ENCODE data around the gene SMARCA4.
A peak's percentile ranks its signal among the peaks of the same experiment; 100 is the strongest.

DNA sequence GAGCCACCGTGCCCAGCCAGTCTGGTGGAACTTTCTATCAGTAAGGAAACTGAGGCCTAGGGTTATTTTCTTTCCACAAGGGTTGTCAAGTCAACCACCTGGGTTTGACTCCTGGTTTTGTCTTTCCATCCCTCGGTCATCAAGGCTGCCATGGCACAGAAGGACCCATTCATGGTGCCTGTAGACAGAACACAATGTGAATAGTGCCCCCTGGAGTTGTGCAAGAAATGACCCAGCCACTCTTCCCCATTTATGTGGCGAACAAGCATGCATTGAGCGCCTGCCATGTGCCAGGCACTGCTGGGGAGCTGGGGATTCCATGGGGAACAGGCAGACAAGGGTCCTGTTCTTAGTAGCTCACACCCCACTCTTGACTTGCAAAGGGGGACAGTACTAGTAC lies 4.1 kb downstream of the SMARCA4 start:
- TF ChIP-seq, protein P1, sequence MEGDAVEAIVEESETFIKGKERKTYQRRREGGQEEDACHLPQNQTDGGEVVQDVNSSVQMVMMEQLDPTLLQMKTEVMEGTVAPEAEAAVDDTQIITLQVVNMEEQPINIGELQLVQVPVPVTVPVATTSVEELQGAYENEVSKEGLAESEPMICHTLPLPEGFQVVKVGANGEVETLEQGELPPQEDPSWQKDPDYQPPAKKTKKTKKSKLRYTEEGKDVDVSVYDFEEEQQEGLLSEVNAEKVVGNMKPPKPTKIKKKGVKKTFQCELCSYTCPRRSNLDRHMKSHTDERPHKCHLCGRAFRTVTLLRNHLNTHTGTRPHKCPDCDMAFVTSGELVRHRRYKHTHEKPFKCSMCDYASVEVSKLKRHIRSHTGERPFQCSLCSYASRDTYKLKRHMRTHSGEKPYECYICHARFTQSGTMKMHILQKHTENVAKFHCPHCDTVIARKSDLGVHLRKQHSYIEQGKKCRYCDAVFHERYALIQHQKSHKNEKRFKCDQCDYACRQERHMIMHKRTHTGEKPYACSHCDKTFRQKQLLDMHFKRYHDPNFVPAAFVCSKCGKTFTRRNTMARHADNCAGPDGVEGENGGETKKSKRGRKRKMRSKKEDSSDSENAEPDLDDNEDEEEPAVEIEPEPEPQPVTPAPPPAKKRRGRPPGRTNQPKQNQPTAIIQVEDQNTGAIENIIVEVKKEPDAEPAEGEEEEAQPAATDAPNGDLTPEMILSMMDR (conservative IDR thresholded peaks at IDR 0.05; ENCODE audit: low read depth in 2 of 2): peak; percentile 33 to 49
- TF ChIP-seq POLR2AphosphoS5 (IDR thresholded peaks at IDR 0.05; ENCODE audit: low read depth) (no peak), EZH2 (IDR thresholded peaks at IDR 0.05; ENCODE audit: low read depth, unreplicated experiment) (no peak), NANOG (IDR thresholded peaks at IDR 0.05; ENCODE audit: borderline replicate concordance) (no peak), CREB1 (CRISPR knock-in tag; IDR thresholded peaks at IDR 0.05; ENCODE audit: low read depth) (no peak), EZH2phosphoT487 (IDR thresholded peaks at IDR 0.05; ENCODE audit: unreplicated experiment) (no peak), ZNF114 (CRISPR knock-in tag; IDR thresholded peaks at IDR 0.05) (no peak), ZNF331 (CRISPR knock-in tag; IDR thresholded peaks at IDR 0.05; ENCODE audit: low read depth) (no peak), STAT1 (IDR thresholded peaks at IDR 0.05; ENCODE audit: unreplicated experiment) (no peak)
- TF ChIP-seq, protein P2, sequence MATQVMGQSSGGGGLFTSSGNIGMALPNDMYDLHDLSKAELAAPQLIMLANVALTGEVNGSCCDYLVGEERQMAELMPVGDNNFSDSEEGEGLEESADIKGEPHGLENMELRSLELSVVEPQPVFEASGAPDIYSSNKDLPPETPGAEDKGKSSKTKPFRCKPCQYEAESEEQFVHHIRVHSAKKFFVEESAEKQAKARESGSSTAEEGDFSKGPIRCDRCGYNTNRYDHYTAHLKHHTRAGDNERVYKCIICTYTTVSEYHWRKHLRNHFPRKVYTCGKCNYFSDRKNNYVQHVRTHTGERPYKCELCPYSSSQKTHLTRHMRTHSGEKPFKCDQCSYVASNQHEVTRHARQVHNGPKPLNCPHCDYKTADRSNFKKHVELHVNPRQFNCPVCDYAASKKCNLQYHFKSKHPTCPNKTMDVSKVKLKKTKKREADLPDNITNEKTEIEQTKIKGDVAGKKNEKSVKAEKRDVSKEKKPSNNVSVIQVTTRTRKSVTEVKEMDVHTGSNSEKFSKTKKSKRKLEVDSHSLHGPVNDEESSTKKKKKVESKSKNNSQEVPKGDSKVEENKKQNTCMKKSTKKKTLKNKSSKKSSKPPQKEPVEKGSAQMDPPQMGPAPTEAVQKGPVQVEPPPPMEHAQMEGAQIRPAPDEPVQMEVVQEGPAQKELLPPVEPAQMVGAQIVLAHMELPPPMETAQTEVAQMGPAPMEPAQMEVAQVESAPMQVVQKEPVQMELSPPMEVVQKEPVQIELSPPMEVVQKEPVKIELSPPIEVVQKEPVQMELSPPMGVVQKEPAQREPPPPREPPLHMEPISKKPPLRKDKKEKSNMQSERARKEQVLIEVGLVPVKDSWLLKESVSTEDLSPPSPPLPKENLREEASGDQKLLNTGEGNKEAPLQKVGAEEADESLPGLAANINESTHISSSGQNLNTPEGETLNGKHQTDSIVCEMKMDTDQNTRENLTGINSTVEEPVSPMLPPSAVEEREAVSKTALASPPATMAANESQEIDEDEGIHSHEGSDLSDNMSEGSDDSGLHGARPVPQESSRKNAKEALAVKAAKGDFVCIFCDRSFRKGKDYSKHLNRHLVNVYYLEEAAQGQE (IDR thresholded peaks at IDR 0.05; ENCODE audit: unreplicated experiment): no peak
- TF ChIP-seq, protein P3, sequence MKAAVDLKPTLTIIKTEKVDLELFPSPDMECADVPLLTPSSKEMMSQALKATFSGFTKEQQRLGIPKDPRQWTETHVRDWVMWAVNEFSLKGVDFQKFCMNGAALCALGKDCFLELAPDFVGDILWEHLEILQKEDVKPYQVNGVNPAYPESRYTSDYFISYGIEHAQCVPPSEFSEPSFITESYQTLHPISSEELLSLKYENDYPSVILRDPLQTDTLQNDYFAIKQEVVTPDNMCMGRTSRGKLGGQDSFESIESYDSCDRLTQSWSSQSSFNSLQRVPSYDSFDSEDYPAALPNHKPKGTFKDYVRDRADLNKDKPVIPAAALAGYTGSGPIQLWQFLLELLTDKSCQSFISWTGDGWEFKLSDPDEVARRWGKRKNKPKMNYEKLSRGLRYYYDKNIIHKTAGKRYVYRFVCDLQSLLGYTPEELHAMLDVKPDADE (IDR thresholded peaks at IDR 0.05): no peak

All from GM23338 (cell line).